SU-DHL-6 (cell line): ENCODE results near the gene DCHS2.

ENCODE experiments used
- H2AFZ ChIP-seq: fragments of 200-600 bp; sonication (generic); 2 replicates; pipeline ENCODE4 v1.6.1; 2014; ENCODE audit warnings: low read depth, mild to moderate bottlenecking, moderate library complexity, mixed read lengths, antibody characterized with exemption, low read length; ENCODE audit not compliant: severe bottlenecking
- H3F3A ChIP-seq: fragments of 200-600 bp; shearing (Covaris generic); 2 replicates; pipeline ENCODE4 v1.6.0; 2016; ENCODE audit warnings: antibody characterized with exemption, mild to moderate bottlenecking; ENCODE audit not compliant: insufficient read depth
- H3K27ac ChIP-seq: fragments of 200-600 bp; sonication (generic); 2 replicates; pipeline ENCODE4 v1.5.1; 2016; ENCODE audit warnings: low read depth, mild to moderate bottlenecking, low read length, moderate library complexity, mixed read lengths
- H3K27me3 ChIP-seq: fragments of 200-600 bp; sonication (generic), shearing (Covaris generic); 2 replicates; pipeline ENCODE4 v1.6.0; 2014; ENCODE audit warnings: mild to moderate bottlenecking, low read length
- H3K36me3 ChIP-seq: fragments of 200-600 bp; sonication (generic); 2 replicates; pipeline ENCODE4 v1.6.1; 2014; ENCODE audit warnings: mild to moderate bottlenecking, low read length, mixed read lengths
- H3K4me2 ChIP-seq: fragments of 300-600, 200-600 bp; shearing (Covaris generic), sonication (generic); 2 replicates; pipeline ENCODE4 v1.6.0; 2014; ENCODE audit warnings: low read length, low read depth, mild to moderate bottlenecking; ENCODE audit not compliant: poor library complexity, severe bottlenecking
- H3K4me3 ChIP-seq: fragments of 200-600 bp; sonication (generic); 2 replicates; pipeline ENCODE4 v1.5.1; 2014; ENCODE audit warnings: antibody characterized with exemption, low read length, mild to moderate bottlenecking, mixed read lengths; ENCODE audit not compliant: insufficient read depth, poor library complexity, severe bottlenecking
- H3K79me2 ChIP-seq: fragments of 200-600 bp; sonication (generic); 2 replicates; pipeline ENCODE4 v1.6.1; 2014; ENCODE audit warnings: mild to moderate bottlenecking, low read length, moderate library complexity; ENCODE audit not compliant: insufficient read depth
- H3K9ac ChIP-seq: fragments of 200-600 bp; sonication (generic); 2 replicates; pipeline ENCODE4 v1.7.0; 2014; ENCODE audit warnings: mild to moderate bottlenecking, low read length
- H3K9me2 ChIP-seq: fragments of 200-600 bp; sonication (generic); replicated peaks from 2 replicates; pipeline ENCODE4 v1.6.1; 2014; ENCODE audit warnings: low read length; ENCODE audit not compliant: insufficient read depth
- H3K9me3 ChIP-seq: fragments of 200-600 bp; sonication (generic); 2 replicates; pipeline ENCODE4 v1.6.1; 2014; ENCODE audit warnings: low read length, mixed read lengths; ENCODE audit not compliant: insufficient read depth
- H4K20me1 ChIP-seq: fragments of 200-600 bp; sonication (generic); 2 replicates; pipeline ENCODE4 v1.6.1; 2014; ENCODE audit warnings: low read depth, mild to moderate bottlenecking, antibody characterized with exemption, low read length, moderate library complexity, mixed read lengths
- CTCF ChIP-seq: fragments of 200-600 bp; sonication (generic); IDR thresholded peaks from one replicate; pipeline ENCODE4 v1.5.1; 2017; ENCODE audit warnings: antibody characterized with exemption, mild to moderate bottlenecking, low read length, moderate library complexity; ENCODE audit not compliant: insufficient read depth, poor library complexity, severe bottlenecking
- EZH2phosphoT487 ChIP-seq: fragments of 200-600 bp; sonication (generic), shearing (Covaris generic); conservative IDR thresholded peaks from 2 replicates; pipeline ENCODE4 v1.6.1; 2018; ENCODE audit warnings: mild to moderate bottlenecking, antibody characterized with exemption, low read length, moderate library complexity, mixed read lengths

Gene DCHS2

GRCh38 chr4:154471526-154472331 lies 19.9 kb downstream of the DCHS2 start:
- H3F3A ChIP-seq = no peaks in the 10 kb centered on the region
- no peaks in the 10 kb centered on the region for H3K9me2 ChIP-seq
- no peaks in the 10 kb centered on the region for H3K79me2 ChIP-seq
- H3K9me3 ChIP-seq = no peaks in the 10 kb centered on the region
- no peak overlapping the region for H2AFZ ChIP-seq
- H3K4me2 ChIP-seq = no peak overlapping the region
- H3K9ac ChIP-seq = no peak overlapping the region
- no peak overlapping the region for H3K4me3 ChIP-seq
- TF ChIP-seq EZH2phosphoT487 = no peak
- no peak for TF ChIP-seq CTCF
- no peaks in the 10 kb centered on the region for H3K36me3 ChIP-seq
- no peaks in the 10 kb centered on the region for H3K27me3 ChIP-seq
- no peak overlapping the region for H3K27ac ChIP-seq
- no peaks in the 10 kb centered on the region for H4K20me1 ChIP-seq

- Histone ChIP-seq H3K27me3 (no peaks in the 10 kb centered on the region), H3K27ac (no peak overlapping the region), H3F3A (no peaks in the 10 kb centered on the region), H4K20me1 (no peaks in the 10 kb centered on the region), H3K9me2 (no peaks in the 10 kb centered on the region), H3K9ac (no peak overlapping the region), H3K79me2 (no peaks in the 10 kb centered on the region), H3K4me2 (no peak overlapping the region), H2AFZ (no peak overlapping the region), H3K36me3 (no peaks in the 10 kb centered on the region), H3K4me3 (no peak overlapping the region), H3K9me3 (no peaks in the 10 kb centered on the region)
- TF ChIP-seq EZH2phosphoT487 (no peak), CTCF (no peak)
Observed at GRCh38 chr4:154471032-154471431, 20.6 kb downstream of the DCHS2 start.

- Histone ChIP-seq H3K36me3 (no peaks in the 10 kb centered on the region), H3K4me2 (no peak overlapping the region), H4K20me1 (no peaks in the 10 kb centered on the region), H3K4me3 (no peak overlapping the region), H3K27me3 (no peaks in the 10 kb centered on the region), H2AFZ (no peak overlapping the region), H3K9me2 (no peaks in the 10 kb centered on the region), H3K9ac (no peak overlapping the region), H3K79me2 (no peaks in the 10 kb centered on the region), H3K9me3 (no peaks in the 10 kb centered on the region), H3K27ac (no peak overlapping the region), H3F3A (no peaks in the 10 kb centered on the region)
- TF ChIP-seq EZH2phosphoT487 (no peak), CTCF (no peak)
Observed at GRCh38 chr4:154467886-154468285, 23.7 kb downstream of the DCHS2 start.
